ENCODE measurements around the gene CASD1. TPM values are rescaled to one million over a fixed set of nuclear protein-coding genes. Genes with fewer than 3 reads are reported as not detected.

CASD1 gene
- total and polyA plus RNA-seq, 8 donors, result 7.2 to 19.4 (median 10.6) TPM

- WGBS, 2 donors, result 76 to 80% methylated on average over 3 of the region's 3 CpGs
- DNase-seq (no peak), ATAC-seq (no peak), FAIRE-seq (no peak)
- H3K36me3 ChIP-seq, result no peaks in the 10 kb centered on the region
- no peak for TF ChIP-seq CTCF (IDR thresholded peaks at IDR 0.05)
- intact Hi-C loops (cut with DNase I), result no loop called here
- no peak overlapping the region for H3K4me3 ChIP-seq
- H3K27ac ChIP-seq, result no peak overlapping the region
- H3K4me1 ChIP-seq, result no peaks in the 10 kb centered on the region
- no peaks in the 10 kb centered on the region for H3K9me3 ChIP-seq
- H3K27me3 ChIP-seq, result no peaks in the 10 kb centered on the region
Measured at GRCh38 chr7:94486216-94486615, 23.4 kb upstream of the CASD1 start.

GRCh38 chr7:94491410-94491809 is 18.2 kb upstream of the CASD1 start:
- no peak for DNase-seq
- 66 to 71% methylated on average over 3 of the region's 3 CpGs for WGBS, 2 donors
- Histone ChIP-seq H3K4me3 (no peak overlapping the region), H3K27me3 (no peaks in the 10 kb centered on the region), H3K9me3 (no peaks in the 10 kb centered on the region), H3K27ac (no peak overlapping the region), H3K36me3 (no peaks in the 10 kb centered on the region), H3K4me1 (no peaks in the 10 kb centered on the region)
- no peak for ATAC-seq
- TF ChIP-seq CTCF (IDR thresholded peaks at IDR 0.05), result no peak
- FAIRE-seq, result no peak
- intact Hi-C loops (cut with DNase I), result no loop called here

- TF ChIP-seq CTCF (IDR thresholded peaks at IDR 0.05), result no peak
- FAIRE-seq (no peak), DNase-seq (no peak), ATAC-seq (no peak)
- intact Hi-C loops (cut with DNase I), result no loop called here
- no peaks in the 10 kb centered on the region for H3K4me1 ChIP-seq
- no peaks in the 10 kb centered on the region for H3K9me3 ChIP-seq
- H3K36me3 ChIP-seq, result no peaks in the 10 kb centered on the region
- 66 to 72% methylated on average over 2 of the region's 2 CpGs for WGBS, 2 donors
- H3K4me3 ChIP-seq, result no peak overlapping the region
- H3K27me3 ChIP-seq, result no peaks in the 10 kb centered on the region
- H3K27ac ChIP-seq, result no peak overlapping the region
Measured at GRCh38 chr7:94492601-94493000, 17.0 kb upstream of the CASD1 start.

GRCh38 chr7:94497874-94498670 is 11.5 kb upstream of the CASD1 start:
- Histone ChIP-seq H3K4me3 (no peak overlapping the region), H3K36me3 (no peaks in the 10 kb centered on the region), H3K9me3 (no peaks in the 10 kb centered on the region), H3K27me3 (no peaks in the 10 kb centered on the region), H3K27ac (no peak overlapping the region), H3K4me1 (no peaks in the 10 kb centered on the region)
- TF ChIP-seq CTCF (IDR thresholded peaks at IDR 0.05), result no peak
- 76 to 83% methylated on average over 2 of the region's 2 CpGs for WGBS, 2 donors
- DNase-seq, result no peak
- ATAC-seq, result no peak
- no peak for FAIRE-seq
- intact Hi-C loops (cut with DNase I), result no loop called here

GRCh38 chr7:94498918-94499317 is 10.7 kb upstream of the CASD1 start:
- no peaks in the 10 kb centered on the region for H3K27me3 ChIP-seq
- 92 to 97% methylated on average over 2 of the region's 2 CpGs for WGBS, 2 donors
- no peak for DNase-seq
- TF ChIP-seq CTCF (IDR thresholded peaks at IDR 0.05), result no peak
- H3K4me3 ChIP-seq, result no peak overlapping the region
- H3K27ac ChIP-seq, result no peak overlapping the region
- FAIRE-seq, result no peak
- intact Hi-C loops (cut with DNase I), result no loop called here
- H3K9me3 ChIP-seq, result no peaks in the 10 kb centered on the region
- no peaks in the 10 kb centered on the region for H3K4me1 ChIP-seq
- no peak for ATAC-seq
- no peaks in the 10 kb centered on the region for H3K36me3 ChIP-seq

Measured in pancreas (tissue), 10 donors.